Retinal pigment epithelial cell (primary cell): Measurements from ENCODE around the gene CACNA1C.

Experiments
- DNase-seq: peaks from one replicate; pipeline ENCODE4 v3.0.0-alpha.2; 2010; ENCODE audit warnings: low read depth
- H3K4me3 ChIP-seq: 2 replicates; pipeline ENCODE4 v1.5.1; 2011; ENCODE audit warnings: mild to moderate bottlenecking, low read length, control low read depth, moderate library complexity
- CTCF ChIP-seq: conservative IDR thresholded peaks from 2 replicates; pipeline ENCODE4 v1.5.1; 2011; ENCODE audit warnings: low read depth, low read length, control low read depth, inconsistent platforms

Gene CACNA1C

DNA sequence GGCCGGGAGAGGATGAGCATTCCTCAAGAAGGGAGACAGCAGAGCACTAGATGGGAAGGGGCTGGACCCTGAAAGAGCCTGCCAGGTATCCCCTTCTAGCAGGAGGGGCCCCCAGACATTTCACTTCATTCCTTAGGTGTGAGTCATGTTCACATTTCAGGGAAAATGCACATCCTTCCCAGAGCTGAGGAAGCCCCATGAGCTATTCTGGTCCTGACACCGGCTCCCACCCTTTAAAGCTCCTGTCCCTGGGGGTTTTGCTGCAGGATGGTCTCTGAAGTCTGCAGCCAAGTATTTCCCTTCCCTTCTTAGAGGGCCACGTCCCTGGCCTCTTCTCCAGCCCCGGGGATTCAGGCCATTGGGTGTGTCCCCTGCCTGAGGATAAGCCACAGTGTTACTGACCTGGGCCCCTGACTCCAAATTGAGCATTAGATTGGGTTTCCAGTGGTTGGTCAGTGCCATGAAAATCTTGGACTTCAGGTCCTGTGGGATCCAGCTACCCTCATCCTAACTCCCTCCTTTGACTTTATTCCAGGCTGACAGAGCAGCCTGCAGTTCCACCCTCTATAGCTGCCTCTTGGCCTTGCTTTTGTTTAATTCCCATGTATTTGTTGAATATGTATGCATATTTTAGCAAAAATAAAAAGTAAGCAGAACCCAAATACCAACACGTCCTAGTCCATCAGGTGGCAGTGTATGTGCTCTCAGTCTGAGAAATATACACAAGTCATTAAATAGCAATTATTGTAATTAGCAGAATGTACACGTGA lies 267.1 kb downstream of the CACNA1C start:
- H3K4me3 ChIP-seq, result no peak overlapping the region
- no peak for TF ChIP-seq CTCF
- DNase-seq, result no peak

GRCh38 chr12:2320841-2321240 lies 268.1 kb downstream of the CACNA1C start:
- no peak for TF ChIP-seq CTCF
- DNase-seq, result no peak
- no peak overlapping the region for H3K4me3 ChIP-seq

GRCh38 chr12:2322554-2323120 lies 269.9 kb downstream of the CACNA1C start:
- no peak for TF ChIP-seq CTCF
- DNase-seq, result no peak
- no peak overlapping the region for H3K4me3 ChIP-seq

DNA sequence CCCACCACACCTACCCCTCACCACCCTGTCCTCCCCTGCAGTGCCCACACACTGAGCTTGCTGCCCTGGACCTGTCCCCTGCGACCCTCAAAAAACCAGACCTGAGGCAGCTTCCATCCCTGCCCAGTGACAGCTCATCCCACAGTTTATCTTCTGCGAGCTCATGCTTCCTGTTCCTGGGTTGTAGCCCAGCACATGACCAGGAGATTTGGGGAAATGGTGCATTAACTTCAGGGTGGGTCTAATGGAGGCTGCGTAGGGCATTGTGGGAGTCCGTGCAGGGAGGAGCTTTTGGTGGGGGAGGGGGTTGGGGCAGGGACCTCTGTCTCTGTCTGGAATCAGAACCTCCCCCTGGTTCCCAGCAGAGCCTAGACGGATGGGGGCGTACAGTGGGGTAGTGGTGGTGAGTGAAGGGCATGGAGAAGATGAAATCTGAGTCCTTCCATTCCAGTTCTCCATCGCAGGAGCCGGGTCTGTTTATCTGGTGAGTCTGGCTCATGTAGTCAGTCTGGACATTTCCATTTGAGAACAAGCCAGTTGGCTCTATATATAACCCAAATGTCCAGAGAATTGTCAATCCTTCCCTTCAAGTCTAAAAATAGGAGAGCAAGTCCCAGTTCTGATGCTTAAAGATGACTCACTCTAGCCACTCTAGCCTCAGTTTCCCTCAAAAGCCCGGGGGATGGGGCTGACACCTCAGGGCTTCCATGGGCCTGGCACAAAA lies 270.9 kb downstream of the CACNA1C start:
- no peak overlapping the region for H3K4me3 ChIP-seq
- TF ChIP-seq CTCF, result no peak
- DNase-seq, result no peak

GRCh38 chr12:2324387-2324786 lies 271.6 kb downstream of the CACNA1C start:
- no peak for TF ChIP-seq CTCF
- DNase-seq, result no peak
- no peak overlapping the region for H3K4me3 ChIP-seq

GRCh38 chr12:2325519-2325918 lies 272.7 kb downstream of the CACNA1C start:
- no peak overlapping the region for H3K4me3 ChIP-seq
- no peak for TF ChIP-seq CTCF
- DNase-seq, result no peak
